Upper lobe of left lung (tissue), 6 donors: Measurements from ENCODE around the gene TUBA3D. TPM values are rescaled to one million over a fixed set of nuclear protein-coding genes. Genes with fewer than 3 reads are reported as not detected.
"Not testable (repeated sequence)": the region's sequence is repeated elsewhere in the genome, so short reads cannot be mapped to it uniquely, and the experiment has no call there.

ENCODE experiments used
- ATAC-seq, 2 donors: fragments of 200-7000 bp; cut with Tn5 transposase; one replicate each; pipeline ENCODE4 v1.9.1; 2022; ENCODE audit warnings: mild to moderate bottlenecking in 2 of 2, moderate library complexity in 2 of 2; ENCODE audit not compliant: low FRiP score in 2 of 2
- DNase-seq, 2 donors: peaks; one replicate each; pipeline ENCODE4 v3.0.0-alpha.2; 2019 to 2020
- H3K27ac ChIP-seq, 4 donors: fragments of 200-600 bp; sonication (generic); one replicate each; pipeline ENCODE4 v1.5.1; 2016 to 2019
- H3K27me3 ChIP-seq, 4 donors: fragments of 200-600 bp; sonication (generic); one replicate each; pipeline ENCODE4 v1.5.1; 2017 to 2019
- H3K36me3 ChIP-seq, 4 donors: fragments of 200-600 bp; sonication (generic); one replicate each; pipeline ENCODE4 v1.5.1; 2016 to 2019
- H3K4me1 ChIP-seq, 4 donors: fragments of 200-600 bp; sonication (generic); one replicate each; pipeline ENCODE4 v1.5.1; 2018 to 2019
- H3K4me3 ChIP-seq, 4 donors: fragments of 200-600 bp; sonication (generic); one replicate each; pipeline ENCODE4 v1.5.1; 2017 to 2019; ENCODE audit warnings: mild to moderate bottlenecking in 2 of 4, moderate library complexity in 1 of 4
- H3K9me3 ChIP-seq, 4 donors: fragments of 200-600 bp; sonication (generic); one replicate each; pipeline ENCODE4 v1.5.1; 2018 to 2019
- CTCF ChIP-seq, 6 experiments: fragments of 450-650 bp in 4 of 6; fragments of 200-600 bp in 2 of 6; sonication (generic) in 2 of 6; IDR thresholded peaks; one replicate each; pipeline ENCODE4 v1.5.1; 2016 to 2019; ENCODE audit warnings: antibody characterized with exemption in 6 of 6
- EP300 ChIP-seq, 4 donors: sonication (generic); formaldehyde crosslinking; IDR thresholded peaks; one replicate each; pipeline ENCODE4 v1.5.1; 2017; ENCODE audit warnings: antibody characterized with exemption in 4 of 4, control low read depth in 2 of 4
- POLR2A ChIP-seq, 4 donors: fragments of 450-650 bp; IDR thresholded peaks; one replicate each; pipeline ENCODE4 v1.5.1; 2016 to 2017; ENCODE audit warnings: antibody characterized with exemption in 4 of 4, mild to moderate bottlenecking in 2 of 4
- POLR2AphosphoS5 ChIP-seq, 2 donors: sonication (generic); formaldehyde crosslinking; IDR thresholded peaks; one replicate each; pipeline ENCODE4 v1.5.1; 2017; ENCODE audit warnings: antibody characterized with exemption in 2 of 2
- WGBS, 2 donors: methylation state at CpG; one replicate each; pipeline ENCODE4 v1.1.5; 2017 to 2018; 5-methylcytosine and 5-hydroxymethylcytosine counted together
- total RNA-seq, 6 donors: library from RNA; depleted of rRNA in 4 of 6; stranded (reverse); fragments of >200 nt in 4 of 6; gene quantifications; one replicate each; pipeline versions ENCODE4 v1.1.0 to v1.2.1, GENCODE V29; 2016 to 2021
- donor health status: DM: no; HTN: no; CAD: no; lungs with moderate emphysema.
- donor health status: DM: no; HTN: yes; CAD: no; lungs with severe emphysema.

TUBA3D gene
- total RNA-seq, 6 donors from 2014 or later: not detected

GRCh38 chr2:131521961-131522781 is 46.3 kb downstream of the TUBA3D start:
- WGBS, 2 donors: 86 to 87% methylated on average over 17 to 20 of the region's 20 CpGs
- Histone ChIP-seq H3K9me3 (no peaks in the 10 kb centered on the region), H3K36me3 (peaks cover 0 to 34% (median 23%) of the 10 kb centered on the region in 4 donors), H3K27me3 (no peaks in the 10 kb centered on the region), H3K4me1 (peaks cover 0 to under 1% (median under 1%) of the 10 kb centered on the region in 4 donors), H3K4me3 (no peak overlapping the region), H3K27ac (no peak overlapping the region)
- peak in 1 of 2 donors; percentile 18 for DNase-seq
- TF ChIP-seq POLR2A (IDR thresholded peaks at IDR 0.05) (no peak), CTCF (IDR thresholded peaks at IDR 0.05) (no peak), EP300 (IDR thresholded peaks at IDR 0.05) (no peak), POLR2AphosphoS5 (IDR thresholded peaks at IDR 0.05) (no peak)
- ATAC-seq: no peak

- H3K27ac ChIP-seq, ATAC-seq, H3K27me3 ChIP-seq, H3K36me3 ChIP-seq, H3K9me3 ChIP-seq, H3K4me3 ChIP-seq: not testable (repeated sequence)
- DNase-seq: peak in 1 of 2 donors; percentile 7
- H3K4me1 ChIP-seq: peaks cover 3 to 18% (median 6%) of the 10 kb centered on the region in 4 donors
- 89 to 91% methylated on average over 2 of the region's 2 CpGs for WGBS, 2 donors
These were observed 49.3 kb downstream of the TUBA3D start for GRCh38 chr2:131525256-131525655.

- H3K4me3 ChIP-seq: peak within 1 kb of the TSS in 3 of 4 donors; percentile 38 to 46 (median 42)
- WGBS, 2 donors: 56 to 57% methylated on average over 25 to 26 of the region's 47 CpGs
- H3K27me3 ChIP-seq, H3K9me3 ChIP-seq, H3K27ac ChIP-seq, H3K36me3 ChIP-seq: not testable (repeated sequence)
- peaks cover 3 to 18% (median 6%) of the 10 kb centered on the region in 4 donors for H3K4me1 ChIP-seq
- ATAC-seq (peak; percentile 47 to 92), DNase-seq (peak; percentile 74 to 95)
These were observed 51.4 kb downstream of the TUBA3D start, which contains the start of gene CCDC74A for GRCh38 chr2:131527131-131528001. Gene CCDC74A, plus strand, starts transcription at chr2:131527888. Its CDS starts 83 bp downstream, at chr2:131527971.

- H3K36me3 ChIP-seq, H3K27ac ChIP-seq, ATAC-seq, H3K27me3 ChIP-seq, H3K9me3 ChIP-seq: not testable (repeated sequence)
- DNase-seq: peak in 1 of 2 donors; percentile 43
- H3K4me1 ChIP-seq: peaks cover 3 to 18% (median 6%) of the 10 kb centered on the region in 4 donors
- WGBS, 2 donors: 78 to 83% methylated on average over 13 to 18 of the region's 26 CpGs
- peak overlapping the region in 3 of 4 donors; percentile 38 to 46 (median 42) for H3K4me3 ChIP-seq
These were observed 53.3 kb downstream of the TUBA3D start for GRCh38 chr2:131528981-131529863.

- H3K27me3 ChIP-seq, H3K4me3 ChIP-seq, H3K36me3 ChIP-seq, ATAC-seq, H3K27ac ChIP-seq, H3K9me3 ChIP-seq: not testable (repeated sequence)
- 83 to 89% methylated on average over 1 to 4 of the region's 5 CpGs for WGBS, 2 donors
- DNase-seq: peak in 1 of 2 donors; percentile 30
- peaks cover 3 to 18% (median 6%) of the 10 kb centered on the region in 4 donors for H3K4me1 ChIP-seq
These were observed 54.0 kb downstream of the TUBA3D start for GRCh38 chr2:131529864-131530445.

GRCh38 chr2:131530626-131531344 is 54.9 kb downstream of the TUBA3D start:
- H3K27me3 ChIP-seq, H3K36me3 ChIP-seq, H3K27ac ChIP-seq, H3K9me3 ChIP-seq, ATAC-seq, H3K4me3 ChIP-seq: not testable (repeated sequence)
- peak in 1 of 2 donors; percentile 81 for DNase-seq
- WGBS, 2 donors: 86% methylated on average over 15 of the region's 22 CpGs; no CpG with 5 or more reads in 1 of the 2 donors
- peaks cover 3 to 18% (median 6%) of the 10 kb centered on the region in 4 donors for H3K4me1 ChIP-seq

- peaks cover 3 to 18% (median 6%) of the 10 kb centered on the region in 4 donors for H3K4me1 ChIP-seq
- not testable (repeated sequence) for ATAC-seq, H3K27ac ChIP-seq, H3K4me3 ChIP-seq, H3K27me3 ChIP-seq, H3K36me3 ChIP-seq, DNase-seq, H3K9me3 ChIP-seq
- 86 to 100% methylated on average over 2 to 6 of the region's 11 CpGs for WGBS, 2 donors
These were observed 55.7 kb downstream of the TUBA3D start for GRCh38 chr2:131531547-131532185.
